Glutamatergic neuron (in vitro differentiated cells): Measurements from ENCODE around the gene METTL26. TPM values are rescaled to one million over a fixed set of nuclear protein-coding genes. Genes with fewer than 3 reads are reported as not detected.

Experiments used
- DNase-seq: peaks from one replicate; pipeline ENCODE4 v3.0.0; 2022
- H3K27ac Mint-ChIP-seq: one replicate; pipeline ENCODE4 v1.8.0; 2020; ENCODE audit warnings: mild to moderate bottlenecking, mixed read lengths, inconsistent platforms; ENCODE audit not compliant: unreplicated experiment
- H3K27me3 Mint-ChIP-seq: one replicate; pipeline ENCODE4 v1.8.0; 2020; ENCODE audit warnings: mild to moderate bottlenecking, moderate library complexity, mixed read lengths, inconsistent platforms; ENCODE audit not compliant: unreplicated experiment
- H3K36me3 Mint-ChIP-seq: one replicate; pipeline ENCODE4 v1.8.0; 2020; ENCODE audit warnings: mild to moderate bottlenecking, mixed read lengths, inconsistent platforms; ENCODE audit not compliant: unreplicated experiment
- H3K4me1 Mint-ChIP-seq: one replicate; pipeline ENCODE4 v1.8.0; 2020; ENCODE audit warnings: mild to moderate bottlenecking, low read depth, mixed read lengths, inconsistent platforms; ENCODE audit not compliant: unreplicated experiment
- H3K4me3 Mint-ChIP-seq: one replicate; pipeline ENCODE4 v1.8.0; 2020; ENCODE audit warnings: mild to moderate bottlenecking, mixed read lengths, inconsistent platforms; ENCODE audit not compliant: unreplicated experiment
- H3K9me3 Mint-ChIP-seq: one replicate; pipeline ENCODE4 v1.8.0; 2020; ENCODE audit warnings: mild to moderate bottlenecking, moderate library complexity, mixed read lengths, inconsistent platforms; ENCODE audit not compliant: unreplicated experiment
- total RNA-seq: library from RNA; stranded (reverse); fragmentation: NEBNext Ultra II Directional; extraction: Animal tissue kit (Norgen Biotek cat#: 25700); gene quantifications from one replicate; pipeline ENCODE4 v1.2.1, GENCODE V29; 2021; ENCODE audit not compliant: unreplicated experiment
- TF ChIP-seq, protein P1 (sequence below): fragments of 200-600 bp; sonication (generic); IDR thresholded peaks from one replicate; pipeline ENCODE4 v1.5.0; 2021; ENCODE audit not compliant: partially characterized antibody, unreplicated experiment

The METTL26 gene
- total RNA-seq, 1 donor from 2014 or later, result 63.6 TPM

DNA sequence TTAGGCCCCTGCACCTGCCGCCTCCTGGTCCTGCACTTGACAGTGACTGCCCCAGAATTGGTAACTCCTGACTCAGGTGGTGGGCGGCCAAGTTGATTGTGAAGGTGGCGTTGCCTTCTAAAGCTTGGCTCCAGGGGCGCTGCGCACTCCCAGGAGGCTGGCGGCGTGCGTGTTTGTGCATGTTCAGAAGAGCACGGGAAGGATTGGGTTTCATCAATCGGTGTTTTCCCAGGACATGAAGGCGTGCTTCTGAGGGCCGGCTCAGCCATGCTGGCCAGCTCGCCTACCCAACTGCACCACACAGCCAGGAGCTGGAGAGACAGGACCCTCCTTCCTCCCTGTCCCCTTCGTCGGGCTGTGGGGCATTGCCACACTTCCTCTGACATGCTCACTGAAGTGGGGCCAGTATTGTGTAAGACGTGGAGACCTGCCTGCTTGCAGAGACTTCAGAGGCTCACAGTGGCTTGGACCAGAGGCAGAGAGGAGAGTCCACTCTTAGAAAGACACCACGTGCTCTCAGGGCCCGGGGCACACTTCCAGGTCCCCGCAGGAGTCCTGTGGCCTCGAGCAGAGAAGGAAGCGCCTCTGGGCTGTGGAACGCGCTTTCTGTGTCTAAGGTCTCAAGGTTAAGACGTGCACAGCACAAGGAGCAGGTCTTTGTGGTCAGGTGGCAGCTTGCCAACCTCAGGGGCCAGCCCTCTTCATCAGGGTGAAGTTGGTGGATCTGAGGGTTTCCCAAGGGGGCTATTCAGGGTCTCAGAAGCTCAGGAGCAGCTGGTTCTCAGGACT is 43.4 kb downstream of the METTL26 start:
- Mint-ChIP-seq H3K27me3 (peaks cover 20% of the 10 kb centered on the region), H3K4me1 (peaks cover 35% of the 10 kb centered on the region), H3K9me3 (peaks cover 24% of the 10 kb centered on the region), H3K36me3 (peaks cover 7% of the 10 kb centered on the region), H3K4me3 (peak overlapping the region; percentile 61), H3K27ac (no peak overlapping the region)
- TF ChIP-seq, protein P1, sequence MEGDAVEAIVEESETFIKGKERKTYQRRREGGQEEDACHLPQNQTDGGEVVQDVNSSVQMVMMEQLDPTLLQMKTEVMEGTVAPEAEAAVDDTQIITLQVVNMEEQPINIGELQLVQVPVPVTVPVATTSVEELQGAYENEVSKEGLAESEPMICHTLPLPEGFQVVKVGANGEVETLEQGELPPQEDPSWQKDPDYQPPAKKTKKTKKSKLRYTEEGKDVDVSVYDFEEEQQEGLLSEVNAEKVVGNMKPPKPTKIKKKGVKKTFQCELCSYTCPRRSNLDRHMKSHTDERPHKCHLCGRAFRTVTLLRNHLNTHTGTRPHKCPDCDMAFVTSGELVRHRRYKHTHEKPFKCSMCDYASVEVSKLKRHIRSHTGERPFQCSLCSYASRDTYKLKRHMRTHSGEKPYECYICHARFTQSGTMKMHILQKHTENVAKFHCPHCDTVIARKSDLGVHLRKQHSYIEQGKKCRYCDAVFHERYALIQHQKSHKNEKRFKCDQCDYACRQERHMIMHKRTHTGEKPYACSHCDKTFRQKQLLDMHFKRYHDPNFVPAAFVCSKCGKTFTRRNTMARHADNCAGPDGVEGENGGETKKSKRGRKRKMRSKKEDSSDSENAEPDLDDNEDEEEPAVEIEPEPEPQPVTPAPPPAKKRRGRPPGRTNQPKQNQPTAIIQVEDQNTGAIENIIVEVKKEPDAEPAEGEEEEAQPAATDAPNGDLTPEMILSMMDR, result no peak
- no peak for DNase-seq

DNA sequence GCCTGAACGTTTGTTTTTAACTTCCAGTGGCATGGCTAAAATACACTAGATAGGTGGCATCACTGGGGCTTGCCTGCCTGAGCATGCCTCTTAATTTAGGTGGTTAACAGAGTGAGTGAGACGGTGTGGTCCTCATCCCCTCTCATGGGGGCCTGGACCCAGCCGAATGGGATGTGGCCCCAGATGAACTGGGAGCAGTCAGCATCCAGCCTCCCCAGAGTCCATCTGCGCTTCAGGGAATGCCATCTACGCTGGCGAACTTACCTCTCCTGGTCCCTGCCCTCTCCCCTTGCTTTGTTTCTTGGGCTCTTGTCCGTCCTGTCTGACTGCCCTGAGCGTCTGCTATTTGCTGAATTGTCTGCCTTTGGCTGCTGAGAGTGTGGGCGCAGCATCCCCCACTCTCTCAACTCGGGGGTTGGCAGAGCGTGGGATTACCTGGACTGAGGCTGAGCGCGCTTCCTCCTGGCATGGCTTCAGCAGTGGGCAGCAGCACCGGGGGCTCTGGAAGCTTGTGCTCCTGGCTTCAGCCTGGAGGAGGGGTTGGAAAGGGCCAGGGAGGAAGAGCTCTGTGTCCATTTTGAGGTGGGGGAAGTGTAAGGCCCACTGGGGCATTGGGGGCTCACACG is 44.1 kb downstream of the METTL26 start:
- H3K27me3 Mint-ChIP-seq, result peaks cover 22% of the 10 kb centered on the region
- DNase-seq, result no peak
- H3K36me3 Mint-ChIP-seq, result peaks cover 7% of the 10 kb centered on the region
- H3K27ac Mint-ChIP-seq, result no peak overlapping the region
- peaks cover 35% of the 10 kb centered on the region for H3K4me1 Mint-ChIP-seq
- peak overlapping the region; percentile 100 for H3K4me3 Mint-ChIP-seq
- peaks cover 26% of the 10 kb centered on the region for H3K9me3 Mint-ChIP-seq
- TF ChIP-seq, protein P1, result no peak

GRCh38 chr16:591231-591630 is 44.9 kb downstream of the METTL26 start:
- H3K9me3 Mint-ChIP-seq, result peaks cover 23% of the 10 kb centered on the region
- peaks cover 35% of the 10 kb centered on the region for H3K4me1 Mint-ChIP-seq
- peak overlapping the region; percentile 100 for H3K4me3 Mint-ChIP-seq
- no peak for DNase-seq
- peaks cover 22% of the 10 kb centered on the region for H3K27me3 Mint-ChIP-seq
- peaks cover 7% of the 10 kb centered on the region for H3K36me3 Mint-ChIP-seq
- TF ChIP-seq, protein P1, result no peak
- H3K27ac Mint-ChIP-seq, result peak overlapping the region; percentile 75

GRCh38 chr16:590815-591200 is 45.3 kb downstream of the METTL26 start:
- H3K27ac Mint-ChIP-seq, result peak overlapping the region; percentile 75
- H3K4me1 Mint-ChIP-seq, result peaks cover 35% of the 10 kb centered on the region
- peaks cover 25% of the 10 kb centered on the region for H3K9me3 Mint-ChIP-seq
- H3K36me3 Mint-ChIP-seq, result peaks cover 7% of the 10 kb centered on the region
- no peak for DNase-seq
- H3K4me3 Mint-ChIP-seq, result peak overlapping the region; percentile 100
- TF ChIP-seq, protein P1, result no peak
- H3K27me3 Mint-ChIP-seq, result peaks cover 22% of the 10 kb centered on the region

- peak; percentile 53 for DNase-seq
- Mint-ChIP-seq H3K36me3 (peaks cover 7% of the 10 kb centered on the region), H3K27ac (peak overlapping the region; percentile 75), H3K9me3 (peaks cover 26% of the 10 kb centered on the region), H3K4me1 (peaks cover 35% of the 10 kb centered on the region), H3K4me3 (peak overlapping the region; percentile 100), H3K27me3 (peaks cover 24% of the 10 kb centered on the region)
- TF ChIP-seq, protein P1, result no peak
Observed at GRCh38 chr16:590188-590814, 45.8 kb downstream of the METTL26 start.
